GM23338 (cell line): ENCODE measurements around the gene BSND. TPM values are rescaled to one million over a fixed set of nuclear protein-coding genes. Genes with fewer than 3 reads are reported as not detected.

Experiments used
- ATAC-seq: fragments of 200-7000 bp; cut with Tn5 transposase; 3 replicates; pipeline ENCODE4 v1.9.1; 2020
- DNase-seq: peaks from one replicate; pipeline ENCODE4 v3.0.0-alpha.2; 2015; ENCODE audit warnings: low spot score
- H2AFZ ChIP-seq: fragments of 200-600 bp; sonication (generic); 2 replicates; pipeline ENCODE4 v1.8.0; 2016; ENCODE audit warnings: antibody characterized with exemption, mild to moderate bottlenecking, moderate library complexity
- H3F3A ChIP-seq: fragments of 200-600 bp; sonication (generic); replicated peaks from 2 replicates; pipeline ENCODE4 v1.8.0; 2017; ENCODE audit warnings: antibody characterized with exemption, mixed run types, low read depth
- H3K27ac ChIP-seq: fragments of 200-600 bp; sonication (generic); 2 replicates; pipeline ENCODE4 v1.6.1; 2016; ENCODE audit warnings: low read depth
- H3K27me3 ChIP-seq: fragments of 200-600 bp; sonication (generic); 2 replicates; pipeline ENCODE4 v1.8.0; 2016; ENCODE audit warnings: mild to moderate bottlenecking, mixed run types, moderate library complexity; ENCODE audit not compliant: insufficient read depth
- H3K36me3 ChIP-seq: fragments of 200-600 bp; sonication (generic); 2 replicates; pipeline ENCODE4 v1.8.0; 2016; ENCODE audit warnings: mild to moderate bottlenecking; ENCODE audit not compliant: insufficient read depth
- H3K4me1 ChIP-seq: fragments of 200-600 bp; sonication (generic); 2 replicates; pipeline ENCODE4 v1.8.0; 2016; ENCODE audit warnings: mild to moderate bottlenecking, moderate library complexity; ENCODE audit not compliant: insufficient read depth
- H3K4me2 ChIP-seq: fragments of 200-600 bp; sonication (generic); 2 replicates; pipeline ENCODE4 v1.7.1; 2017; ENCODE audit warnings: mixed run types
- H3K4me3 ChIP-seq: fragments of 200-600 bp; sonication (generic); 2 replicates; pipeline ENCODE4 v1.6.1; 2016; ENCODE audit warnings: mixed run types
- H3K79me2 ChIP-seq: fragments of 200-600 bp; sonication (generic); replicated peaks from 2 replicates; pipeline ENCODE4 v1.8.0; 2017; ENCODE audit warnings: mild to moderate bottlenecking; ENCODE audit not compliant: insufficient read depth
- H3K9me2 ChIP-seq: fragments of 200-600 bp; sonication (generic); 2 replicates; pipeline ENCODE4 v1.8.0; 2017; ENCODE audit not compliant: insufficient read depth
- H4K20me1 ChIP-seq: fragments of 200-600 bp; sonication (generic); replicated peaks from 2 replicates; pipeline ENCODE4 v1.8.0; 2017; ENCODE audit warnings: mild to moderate bottlenecking; ENCODE audit not compliant: insufficient read depth
- H3K27ac Mint-ChIP-seq: 2 replicates; pipeline ENCODE4 v1.8.0; 2020; ENCODE audit warnings: inconsistent platforms, mild to moderate bottlenecking, moderate library complexity, mixed read lengths
- H3K27me3 Mint-ChIP-seq: 3 replicates; pipeline ENCODE4 v1.8.0; 2022; ENCODE audit warnings: low read depth, mild to moderate bottlenecking, moderate library complexity, mixed read lengths, inconsistent platforms; ENCODE audit not compliant: insufficient read depth, poor library complexity
- H3K36me3 Mint-ChIP-seq: 3 replicates; pipeline ENCODE4 v1.8.0; 2021; ENCODE audit warnings: low read depth, mild to moderate bottlenecking, inconsistent platforms, moderate library complexity, mixed read lengths
- H3K4me1 Mint-ChIP-seq: 3 replicates; pipeline ENCODE4 v1.8.0; 2020; ENCODE audit warnings: mild to moderate bottlenecking, inconsistent platforms, mixed read lengths
- H3K4me3 Mint-ChIP-seq: 3 replicates; pipeline ENCODE4 v1.8.0; 2021; ENCODE audit warnings: moderate library complexity, mild to moderate bottlenecking, inconsistent platforms, mixed read lengths
- H3K9me3 Mint-ChIP-seq: 3 replicates; pipeline ENCODE4 v1.8.0; 2020; ENCODE audit warnings: moderate library complexity, mild to moderate bottlenecking, inconsistent platforms, mixed read lengths
- CREB1 ChIP-seq: fragments of 250-450 bp; sonication (Bioruptor Pico); IDR thresholded peaks from 2 replicates; pipeline ENCODE4 v1.5.0; 2020; ENCODE audit warnings: low read depth, mild to moderate bottlenecking, moderate library complexity
- EZH2 ChIP-seq: fragments of 200-600 bp; sonication (generic); IDR thresholded peaks from one replicate; pipeline ENCODE4 v1.8.0; 2017; ENCODE audit warnings: antibody characterized with exemption, mild to moderate bottlenecking, low read depth; ENCODE audit not compliant: unreplicated experiment
- EZH2phosphoT487 ChIP-seq: fragments of 200-600 bp; sonication (generic); IDR thresholded peaks from one replicate; pipeline ENCODE4 v1.8.1; 2018; ENCODE audit warnings: antibody characterized with exemption; ENCODE audit not compliant: unreplicated experiment
- JUNB ChIP-seq: IDR thresholded peaks from one replicate; pipeline ENCODE4 v1.6.1; 2016; ENCODE audit warnings: antibody characterized with exemption; ENCODE audit not compliant: unreplicated experiment
- NANOG ChIP-seq: IDR thresholded peaks from 2 replicates; pipeline ENCODE4 v1.6.1; 2016; ENCODE audit warnings: antibody characterized with exemption, borderline replicate concordance
- POLR2AphosphoS5 ChIP-seq: IDR thresholded peaks from 2 replicates; pipeline ENCODE4 v1.6.1; 2016; ENCODE audit warnings: antibody characterized with exemption, low read depth
- STAT1 ChIP-seq: IDR thresholded peaks from one replicate; pipeline ENCODE4 v1.6.1; 2016; ENCODE audit warnings: antibody characterized with exemption; ENCODE audit not compliant: unreplicated experiment
- ZNF114 ChIP-seq: fragments of 250-450 bp; sonication (Bioruptor Pico); IDR thresholded peaks from 2 replicates; pipeline ENCODE4 v1.5.0; 2020; ENCODE audit warnings: mild to moderate bottlenecking, moderate library complexity
- ZNF331 ChIP-seq: fragments of 250-450 bp; sonication (Bioruptor Pico); IDR thresholded peaks from 2 replicates; pipeline ENCODE4 v1.5.0; 2020; ENCODE audit warnings: low read depth, mild to moderate bottlenecking, moderate library complexity
- polyA plus RNA-seq: library from polyadenylated mRNA; unstranded; fragments of >200 nt; fragmentation: Nextera tagmentation; extraction: Ambion mirVana; gene quantifications from 2 replicates; pipeline ENCODE4 v1.2.1, GENCODE V29; 2016
- total RNA-seq: library from RNA; depleted of rRNA; stranded (reverse); fragments of >200 nt; shearing (Covaris generic); gene quantifications from 2 replicates; pipeline ENCODE4 v1.2.3, GENCODE V29; 2014
- TF ChIP-seq, protein P1 (sequence below): IDR thresholded peaks from 2 replicates; pipeline ENCODE4 v1.6.1; 2016; ENCODE audit warnings: antibody characterized with exemption
- TF ChIP-seq, protein P2 (sequence below), 2 experiments: fragments of 200-600 bp in 1 of 2; sonication (generic) in 1 of 2; conservative IDR thresholded peaks; 2 replicates each; pipeline versions ENCODE4 v1.5.1 to v1.6.1; 2016 to 2017; ENCODE audit warnings: antibody characterized with exemption in 2 of 2, low read depth in 2 of 2, mild to moderate bottlenecking in 2 of 2, moderate library complexity in 1 of 2
- TF ChIP-seq, protein P3 (sequence below): fragments of 250-450 bp; sonication (Bioruptor Pico); IDR thresholded peaks from 2 replicates; pipeline ENCODE4 v1.5.0; 2020; ENCODE audit warnings: mild to moderate bottlenecking, moderate library complexity
- TF ChIP-seq, protein P4 (sequence below): IDR thresholded peaks from one replicate; pipeline ENCODE4 v1.6.1; 2018; ENCODE audit warnings: antibody characterized with exemption; ENCODE audit not compliant: unreplicated experiment

BSND gene
- total and polyA plus RNA-seq, 2 experiments from 2014 or later = 0.55 to 1.4 TPM

DNA sequence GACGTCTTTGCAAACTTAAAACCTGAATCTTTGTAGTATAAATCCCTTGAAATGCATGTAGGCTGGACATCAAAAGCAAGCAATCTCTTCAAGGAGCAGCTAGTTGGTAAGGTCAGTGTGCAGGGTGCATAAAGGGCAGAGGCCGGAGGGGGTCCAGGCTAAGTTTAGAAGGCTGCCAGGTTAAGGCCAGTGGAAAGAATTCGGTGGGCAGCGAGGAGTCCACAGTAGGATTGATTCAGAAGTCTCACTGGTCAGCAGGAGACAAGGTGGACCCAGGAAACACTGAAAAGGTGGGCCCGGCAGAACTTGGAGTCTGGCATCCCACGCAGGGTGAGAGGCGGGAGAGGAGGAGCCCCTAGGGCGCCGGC lies 40.2 kb downstream of the BSND start:
- H3K9me3 Mint-ChIP-seq = no peaks in the 10 kb centered on the region
- no peak for DNase-seq
- peak overlapping the region; percentile 94 for H2AFZ ChIP-seq
- H3K79me2 ChIP-seq = peaks cover 56% of the 10 kb centered on the region
- no peak for ATAC-seq
- peaks cover 31% of the 10 kb centered on the region for H3K4me1 Mint-ChIP-seq
- H3K4me3 ChIP-seq = peak overlapping the region; percentile 91
- peak overlapping the region; percentile 85 for H3K4me3 Mint-ChIP-seq
- H3K4me1 ChIP-seq = peaks cover 55% of the 10 kb centered on the region
- H3K4me2 ChIP-seq = peak overlapping the region; percentile 94
- peaks cover 37% of the 10 kb centered on the region for H3K27me3 ChIP-seq
- no peaks in the 10 kb centered on the region for H3K9me2 ChIP-seq
- H3K36me3 Mint-ChIP-seq = peaks cover 13% of the 10 kb centered on the region; the same call in 2 of the 3 replicates
- H3F3A ChIP-seq = 0 out of 2 replicates have a peak, but pooled peaks cover 4% of the 10 kb centered on the region
- H3K27ac Mint-ChIP-seq = no peak overlapping the region
- H3K27me3 Mint-ChIP-seq = peaks cover 38% of the 10 kb centered on the region
- peaks cover 12% of the 10 kb centered on the region; the same call in 1 of the 2 replicates for H3K36me3 ChIP-seq
- peak overlapping the region; percentile 70 for H3K27ac ChIP-seq
- TF ChIP-seq ZNF331 (CRISPR knock-in tag) (no peak), ZNF114 (CRISPR knock-in tag) (no peak), NANOG (no peak), POLR2AphosphoS5 (no peak), JUNB (no peak), CREB1 (CRISPR knock-in tag) (no peak), EZH2phosphoT487 (no peak), EZH2 (no peak), STAT1 (no peak)
- TF ChIP-seq, protein P1, sequence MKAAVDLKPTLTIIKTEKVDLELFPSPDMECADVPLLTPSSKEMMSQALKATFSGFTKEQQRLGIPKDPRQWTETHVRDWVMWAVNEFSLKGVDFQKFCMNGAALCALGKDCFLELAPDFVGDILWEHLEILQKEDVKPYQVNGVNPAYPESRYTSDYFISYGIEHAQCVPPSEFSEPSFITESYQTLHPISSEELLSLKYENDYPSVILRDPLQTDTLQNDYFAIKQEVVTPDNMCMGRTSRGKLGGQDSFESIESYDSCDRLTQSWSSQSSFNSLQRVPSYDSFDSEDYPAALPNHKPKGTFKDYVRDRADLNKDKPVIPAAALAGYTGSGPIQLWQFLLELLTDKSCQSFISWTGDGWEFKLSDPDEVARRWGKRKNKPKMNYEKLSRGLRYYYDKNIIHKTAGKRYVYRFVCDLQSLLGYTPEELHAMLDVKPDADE = no peak
- TF ChIP-seq, protein P2, sequence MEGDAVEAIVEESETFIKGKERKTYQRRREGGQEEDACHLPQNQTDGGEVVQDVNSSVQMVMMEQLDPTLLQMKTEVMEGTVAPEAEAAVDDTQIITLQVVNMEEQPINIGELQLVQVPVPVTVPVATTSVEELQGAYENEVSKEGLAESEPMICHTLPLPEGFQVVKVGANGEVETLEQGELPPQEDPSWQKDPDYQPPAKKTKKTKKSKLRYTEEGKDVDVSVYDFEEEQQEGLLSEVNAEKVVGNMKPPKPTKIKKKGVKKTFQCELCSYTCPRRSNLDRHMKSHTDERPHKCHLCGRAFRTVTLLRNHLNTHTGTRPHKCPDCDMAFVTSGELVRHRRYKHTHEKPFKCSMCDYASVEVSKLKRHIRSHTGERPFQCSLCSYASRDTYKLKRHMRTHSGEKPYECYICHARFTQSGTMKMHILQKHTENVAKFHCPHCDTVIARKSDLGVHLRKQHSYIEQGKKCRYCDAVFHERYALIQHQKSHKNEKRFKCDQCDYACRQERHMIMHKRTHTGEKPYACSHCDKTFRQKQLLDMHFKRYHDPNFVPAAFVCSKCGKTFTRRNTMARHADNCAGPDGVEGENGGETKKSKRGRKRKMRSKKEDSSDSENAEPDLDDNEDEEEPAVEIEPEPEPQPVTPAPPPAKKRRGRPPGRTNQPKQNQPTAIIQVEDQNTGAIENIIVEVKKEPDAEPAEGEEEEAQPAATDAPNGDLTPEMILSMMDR (conservative IDR thresholded peaks at IDR 0.05; ENCODE audit: low read depth in 2 of 2) = no peak
- TF ChIP-seq, protein P3, sequence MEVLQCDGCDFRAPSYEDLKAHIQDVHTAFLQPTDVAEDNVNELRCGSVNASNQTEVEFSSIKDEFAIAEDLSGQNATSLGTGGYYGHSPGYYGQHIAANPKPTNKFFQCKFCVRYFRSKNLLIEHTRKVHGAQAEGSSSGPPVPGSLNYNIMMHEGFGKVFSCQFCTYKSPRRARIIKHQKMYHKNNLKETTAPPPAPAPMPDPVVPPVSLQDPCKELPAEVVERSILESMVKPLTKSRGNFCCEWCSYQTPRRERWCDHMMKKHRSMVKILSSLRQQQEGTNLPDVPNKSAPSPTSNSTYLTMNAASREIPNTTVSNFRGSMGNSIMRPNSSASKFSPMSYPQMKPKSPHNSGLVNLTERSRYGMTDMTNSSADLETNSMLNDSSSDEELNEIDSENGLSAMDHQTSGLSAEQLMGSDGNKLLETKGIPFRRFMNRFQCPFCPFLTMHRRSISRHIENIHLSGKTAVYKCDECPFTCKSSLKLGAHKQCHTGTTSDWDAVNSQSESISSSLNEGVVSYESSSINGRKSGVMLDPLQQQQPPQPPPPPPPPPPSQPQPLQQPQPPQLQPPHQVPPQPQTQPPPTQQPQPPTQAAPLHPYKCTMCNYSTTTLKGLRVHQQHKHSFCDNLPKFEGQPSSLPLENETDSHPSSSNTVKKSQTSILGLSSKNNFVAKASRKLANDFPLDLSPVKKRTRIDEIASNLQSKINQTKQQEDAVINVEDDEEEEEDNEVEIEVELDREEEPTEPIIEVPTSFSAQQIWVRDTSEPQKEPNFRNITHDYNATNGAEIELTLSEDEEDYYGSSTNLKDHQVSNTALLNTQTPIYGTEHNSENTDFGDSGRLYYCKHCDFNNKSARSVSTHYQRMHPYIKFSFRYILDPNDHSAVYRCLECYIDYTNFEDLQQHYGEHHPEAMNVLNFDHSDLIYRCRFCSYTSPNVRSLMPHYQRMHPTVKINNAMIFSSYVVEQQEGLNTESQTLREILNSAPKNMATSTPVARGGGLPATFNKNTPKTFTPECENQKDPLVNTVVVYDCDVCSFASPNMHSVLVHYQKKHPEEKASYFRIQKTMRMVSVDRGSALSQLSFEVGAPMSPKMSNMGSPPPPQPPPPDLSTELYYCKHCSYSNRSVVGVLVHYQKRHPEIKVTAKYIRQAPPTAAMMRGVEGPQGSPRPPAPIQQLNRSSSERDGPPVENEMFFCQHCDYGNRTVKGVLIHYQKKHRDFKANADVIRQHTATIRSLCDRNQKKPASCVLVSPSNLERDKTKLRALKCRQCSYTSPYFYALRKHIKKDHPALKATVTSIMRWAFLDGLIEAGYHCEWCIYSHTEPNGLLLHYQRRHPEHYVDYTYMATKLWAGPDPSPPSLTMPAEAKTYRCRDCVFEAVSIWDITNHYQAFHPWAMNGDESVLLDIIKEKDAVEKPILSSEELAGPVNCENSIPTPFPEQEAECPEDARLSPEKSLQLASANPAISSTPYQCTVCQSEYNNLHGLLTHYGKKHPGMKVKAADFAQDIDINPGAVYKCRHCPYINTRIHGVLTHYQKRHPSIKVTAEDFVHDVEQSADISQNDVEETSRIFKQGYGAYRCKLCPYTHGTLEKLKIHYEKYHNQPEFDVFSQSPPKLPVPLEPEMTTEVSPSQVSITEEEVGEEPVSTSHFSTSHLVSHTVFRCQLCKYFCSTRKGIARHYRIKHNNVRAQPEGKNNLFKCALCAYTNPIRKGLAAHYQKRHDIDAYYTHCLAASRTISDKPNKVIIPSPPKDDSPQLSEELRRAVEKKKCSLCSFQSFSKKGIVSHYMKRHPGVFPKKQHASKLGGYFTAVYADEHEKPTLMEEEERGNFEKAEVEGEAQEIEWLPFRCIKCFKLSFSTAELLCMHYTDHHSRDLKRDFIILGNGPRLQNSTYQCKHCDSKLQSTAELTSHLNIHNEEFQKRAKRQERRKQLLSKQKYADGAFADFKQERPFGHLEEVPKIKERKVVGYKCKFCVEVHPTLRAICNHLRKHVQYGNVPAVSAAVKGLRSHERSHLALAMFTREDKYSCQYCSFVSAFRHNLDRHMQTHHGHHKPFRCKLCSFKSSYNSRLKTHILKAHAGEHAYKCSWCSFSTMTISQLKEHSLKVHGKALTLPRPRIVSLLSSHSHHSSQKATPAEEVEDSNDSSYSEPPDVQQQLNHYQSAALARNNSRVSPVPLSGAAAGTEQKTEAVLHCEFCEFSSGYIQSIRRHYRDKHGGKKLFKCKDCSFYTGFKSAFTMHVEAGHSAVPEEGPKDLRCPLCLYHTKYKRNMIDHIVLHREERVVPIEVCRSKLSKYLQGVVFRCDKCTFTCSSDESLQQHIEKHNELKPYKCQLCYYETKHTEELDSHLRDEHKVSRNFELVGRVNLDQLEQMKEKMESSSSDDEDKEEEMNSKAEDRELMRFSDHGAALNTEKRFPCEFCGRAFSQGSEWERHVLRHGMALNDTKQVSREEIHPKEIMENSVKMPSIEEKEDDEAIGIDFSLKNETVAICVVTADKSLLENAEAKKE (CRISPR knock-in tag) = no peak
- TF ChIP-seq, protein P4, sequence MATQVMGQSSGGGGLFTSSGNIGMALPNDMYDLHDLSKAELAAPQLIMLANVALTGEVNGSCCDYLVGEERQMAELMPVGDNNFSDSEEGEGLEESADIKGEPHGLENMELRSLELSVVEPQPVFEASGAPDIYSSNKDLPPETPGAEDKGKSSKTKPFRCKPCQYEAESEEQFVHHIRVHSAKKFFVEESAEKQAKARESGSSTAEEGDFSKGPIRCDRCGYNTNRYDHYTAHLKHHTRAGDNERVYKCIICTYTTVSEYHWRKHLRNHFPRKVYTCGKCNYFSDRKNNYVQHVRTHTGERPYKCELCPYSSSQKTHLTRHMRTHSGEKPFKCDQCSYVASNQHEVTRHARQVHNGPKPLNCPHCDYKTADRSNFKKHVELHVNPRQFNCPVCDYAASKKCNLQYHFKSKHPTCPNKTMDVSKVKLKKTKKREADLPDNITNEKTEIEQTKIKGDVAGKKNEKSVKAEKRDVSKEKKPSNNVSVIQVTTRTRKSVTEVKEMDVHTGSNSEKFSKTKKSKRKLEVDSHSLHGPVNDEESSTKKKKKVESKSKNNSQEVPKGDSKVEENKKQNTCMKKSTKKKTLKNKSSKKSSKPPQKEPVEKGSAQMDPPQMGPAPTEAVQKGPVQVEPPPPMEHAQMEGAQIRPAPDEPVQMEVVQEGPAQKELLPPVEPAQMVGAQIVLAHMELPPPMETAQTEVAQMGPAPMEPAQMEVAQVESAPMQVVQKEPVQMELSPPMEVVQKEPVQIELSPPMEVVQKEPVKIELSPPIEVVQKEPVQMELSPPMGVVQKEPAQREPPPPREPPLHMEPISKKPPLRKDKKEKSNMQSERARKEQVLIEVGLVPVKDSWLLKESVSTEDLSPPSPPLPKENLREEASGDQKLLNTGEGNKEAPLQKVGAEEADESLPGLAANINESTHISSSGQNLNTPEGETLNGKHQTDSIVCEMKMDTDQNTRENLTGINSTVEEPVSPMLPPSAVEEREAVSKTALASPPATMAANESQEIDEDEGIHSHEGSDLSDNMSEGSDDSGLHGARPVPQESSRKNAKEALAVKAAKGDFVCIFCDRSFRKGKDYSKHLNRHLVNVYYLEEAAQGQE = no peak
- peaks cover 30% of the 10 kb centered on the region for H4K20me1 ChIP-seq
